HEK293 (cell line): Measurements from ENCODE around the gene CADM4.
A peak's percentile ranks its signal among the peaks of the same experiment; 100 is the strongest.

ENCODE experiments used
- CTCF ChIA-PET: fragments of 350-600 bp; formaldehyde crosslinking; extraction: SDS; loops from one replicate; lab custom pipeline; 2021; ENCODE audit warnings: antibody characterized with exemption; lab: Yijun Ruan, JAX
- POLR2A ChIA-PET: fragments of 300-600 bp; formaldehyde crosslinking; extraction: SDS; loops from one replicate; lab custom pipeline; 2020; ENCODE audit warnings: antibody characterized with exemption, inconsistent platforms; lab: Yijun Ruan, JAX
- H3K27ac ChIP-seq: fragments of 200-500 bp; sonication (Bioruptor generic); 2 replicates; pipeline ENCODE4 v1.5.1; 2014; ENCODE audit warnings: low read depth, low read length, control low read depth, inconsistent platforms; ENCODE audit errors: extremely low read depth
- H3K36me3 ChIP-seq, 2 experiments: fragments of 200-500 bp in 1 of 2; sonication (Bioruptor generic) in 1 of 2; 1 replicate in 1 of 2; 2 replicates in 1 of 2; pipeline ENCODE4 v1.5.1; 2014 to 2017; ENCODE audit warnings: inconsistent platforms in 2 of 2, low read length in 2 of 2; ENCODE audit not compliant: control insufficient read depth in 2 of 2, insufficient read depth in 1 of 2
- H3K4me1 ChIP-seq: fragments of 200-500 bp; sonication (Bioruptor generic); 2 replicates; pipeline ENCODE4 v1.5.1; 2014; ENCODE audit warnings: mild to moderate bottlenecking, low read length, inconsistent platforms; ENCODE audit not compliant: control insufficient read depth, insufficient read depth
- H3K4me3 ChIP-seq: 2 replicates; pipeline ENCODE4 v1.5.1; 2011; ENCODE audit warnings: low read depth, mild to moderate bottlenecking, control low read depth, low read length, moderate library complexity
- H3K9me3 ChIP-seq: fragments of 200-500 bp; sonication (Bioruptor generic); 2 replicates; pipeline ENCODE4 v1.5.1; 2014; ENCODE audit warnings: low read depth, low read length, inconsistent platforms; ENCODE audit not compliant: control insufficient read depth, insufficient read depth
- SETDB1 ChIP-seq: IDR thresholded peaks from one replicate; pipeline ENCODE4 v1.6.1; 2017; ENCODE audit warnings: mild to moderate bottlenecking, low read length, moderate library complexity, mixed read lengths; ENCODE audit not compliant: insufficient read length
- TSHZ1 ChIP-seq: fragments of 450-650 bp; formaldehyde crosslinking; IDR thresholded peaks from 2 replicates; pipeline ENCODE4 v1.5.1; 2016; ENCODE audit warnings: missing biosample characterization, missing genetic modification characterization, borderline replicate concordance
- ZBTB17 ChIP-seq: fragments of 450-650 bp; formaldehyde crosslinking; IDR thresholded peaks from 2 replicates; pipeline ENCODE4 v1.5.1; 2016; ENCODE audit warnings: missing biosample characterization, missing genetic modification characterization
- ZBTB48 ChIP-seq: fragments of 450-650 bp; formaldehyde crosslinking; IDR thresholded peaks from 2 replicates; pipeline ENCODE4 v1.5.1; 2016; ENCODE audit warnings: missing biosample characterization, missing genetic modification characterization
- ZBTB49 ChIP-seq: fragments of 450-650 bp; formaldehyde crosslinking; IDR thresholded peaks from 2 replicates; pipeline ENCODE4 v1.5.1; 2016; ENCODE audit warnings: missing biosample characterization, missing genetic modification characterization, low read depth
- ZNF175 ChIP-seq: fragments of 450-650 bp; formaldehyde crosslinking; IDR thresholded peaks from 2 replicates; pipeline ENCODE4 v1.5.1; 2016; ENCODE audit warnings: missing biosample characterization, missing genetic modification characterization
- ZNF248 ChIP-seq: fragments of 450-650 bp; formaldehyde crosslinking; IDR thresholded peaks from 2 replicates; pipeline ENCODE4 v1.5.1; 2017; ENCODE audit warnings: missing biosample characterization, missing genetic modification characterization
- ZNF280D ChIP-seq: fragments of 450-650 bp; formaldehyde crosslinking; IDR thresholded peaks from 2 replicates; pipeline ENCODE4 v1.5.1; 2016; ENCODE audit warnings: missing biosample characterization, missing genetic modification characterization
- ZNF513 ChIP-seq: fragments of 450-650 bp; IDR thresholded peaks from 2 replicates; pipeline ENCODE4 v1.5.1; 2018; ENCODE audit warnings: missing biosample characterization, missing genetic modification characterization
- ZNF518A ChIP-seq: fragments of 450-650 bp; formaldehyde crosslinking; conservative IDR thresholded peaks from 2 replicates; pipeline ENCODE4 v1.5.1; 2016; ENCODE audit warnings: low read depth, missing biosample characterization, missing genetic modification characterization
- ZNF645 ChIP-seq: fragments of 450-650 bp; formaldehyde crosslinking; IDR thresholded peaks from 2 replicates; pipeline ENCODE4; 2016; ENCODE audit warnings: missing biosample characterization, missing genetic modification characterization

Gene CADM4

GRCh38 chr19:43684326-43684725 lies 44.7 kb upstream of the CADM4 start (continued):
- TF ChIP-seq TSHZ1 (no peak), SETDB1 (no peak), ZNF248 (tag by site-specific recombination) (no peak), ZBTB49 (tag by site-specific recombination) (no peak)

- H3K4me1 ChIP-seq: peaks cover 13% of the 10 kb centered on the region
- no peak overlapping the region for H3K27ac ChIP-seq
- peak; percentile 55; the same call in 1 of the 2 replicates for TF ChIP-seq ZNF280D
- TF ChIP-seq ZNF645 (tag by site-specific recombination): no peak
- ChIA-PET CTCF (no interaction called here), POLR2A (interaction anchor here (0.6 kb wide), 1 partner anchor 66 kb away, joined by 3 read pairs; no protein-coding TSS in a partner anchor)
- no peaks in the 10 kb centered on the region for H3K9me3 ChIP-seq
- no peaks in the 10 kb centered on the region for H3K36me3 ChIP-seq
- no peak overlapping the region for H3K4me3 ChIP-seq
Measured at GRCh38 chr19:43683905-43684304, 44.3 kb upstream of the CADM4 start.

GRCh38 chr19:43682824-43683661 lies 43.4 kb upstream of the CADM4 start:
- no peaks in the 10 kb centered on the region for H3K9me3 ChIP-seq
- H3K27ac ChIP-seq: no peak overlapping the region
- no peak overlapping the region for H3K4me3 ChIP-seq
- peaks cover 13% of the 10 kb centered on the region for H3K4me1 ChIP-seq
- no peaks in the 10 kb centered on the region for H3K36me3 ChIP-seq
- TF ChIP-seq ZNF175 (tag by site-specific recombination) (no peak), ZBTB48 (tag by site-specific recombination) (no peak), ZNF513 (tag by site-specific recombination) (peak; percentile 77), ZBTB17 (tag by site-specific recombination) (0 out of 2 replicates have a peak, but pooled peaks have one; percentile 10), ZNF518A (no peak)
- CTCF ChIA-PET: interaction anchor here (0.7 kb wide), 1 partner anchor 62 kb away, joined by 3 read pairs; no protein-coding TSS in a partner anchor
- POLR2A ChIA-PET: interaction anchor here (0.6 to 1.3 kb wide), 3 partner anchors 13 to 65 kb away, joined by 3 to 6 read pairs (median 5); partner anchors contain the start of gene PLAUR
